BLaER1 treated with 17β-estradiol and CSF1 and Interleukin-3, amounts not matched to agents 10 nM and 100 nM (cell line): ENCODE measurements around the gene PTPRD.

Source experiments
- H3K27ac ChIP-seq, 11 experiments: shearing (Covaris generic); formaldehyde crosslinking; 2 replicates each; pipeline ENCODE4 v1.8.1; 2022
- H3K27me3 ChIP-seq, 11 experiments: shearing (Covaris generic); formaldehyde crosslinking; 2 replicates each; pipeline ENCODE4 v1.8.1; 2022
- H3K36me3 ChIP-seq, 11 experiments: shearing (Covaris generic); formaldehyde crosslinking; 2 replicates each; pipeline ENCODE4 v1.8.1; 2022
- H3K4me1 ChIP-seq, 10 experiments: shearing (Covaris generic); formaldehyde crosslinking; 2 replicates each; pipeline ENCODE4 v1.8.1; 2022
- H3K4me2 ChIP-seq, 11 experiments: shearing (Covaris generic); formaldehyde crosslinking; 2 replicates each; pipeline ENCODE4 v1.8.1; 2022
- H3K4me3 ChIP-seq, 10 experiments: shearing (Covaris generic); formaldehyde crosslinking; 2 replicates each; pipeline ENCODE4 v1.8.1; 2022
- H3K9ac ChIP-seq, 11 experiments: shearing (Covaris generic); formaldehyde crosslinking; 2 replicates each; pipeline ENCODE4 v1.8.1; 2022
- H3K9me3 ChIP-seq, 11 experiments: shearing (Covaris generic); formaldehyde crosslinking; replicated peaks in 1 of 11; 2 replicates each; pipeline ENCODE4 v1.8.1; 2022
- H4K20me1 ChIP-seq, 11 experiments: shearing (Covaris generic); formaldehyde crosslinking; 2 replicates each; pipeline ENCODE4 v1.8.1; 2022
- Cebpa-rat ChIP-seq, 11 experiments: shearing (Covaris generic); IDR thresholded peaks; 2 replicates each; pipeline ENCODE4 v1.8.1; 2022

Gene PTPRD

DNA sequence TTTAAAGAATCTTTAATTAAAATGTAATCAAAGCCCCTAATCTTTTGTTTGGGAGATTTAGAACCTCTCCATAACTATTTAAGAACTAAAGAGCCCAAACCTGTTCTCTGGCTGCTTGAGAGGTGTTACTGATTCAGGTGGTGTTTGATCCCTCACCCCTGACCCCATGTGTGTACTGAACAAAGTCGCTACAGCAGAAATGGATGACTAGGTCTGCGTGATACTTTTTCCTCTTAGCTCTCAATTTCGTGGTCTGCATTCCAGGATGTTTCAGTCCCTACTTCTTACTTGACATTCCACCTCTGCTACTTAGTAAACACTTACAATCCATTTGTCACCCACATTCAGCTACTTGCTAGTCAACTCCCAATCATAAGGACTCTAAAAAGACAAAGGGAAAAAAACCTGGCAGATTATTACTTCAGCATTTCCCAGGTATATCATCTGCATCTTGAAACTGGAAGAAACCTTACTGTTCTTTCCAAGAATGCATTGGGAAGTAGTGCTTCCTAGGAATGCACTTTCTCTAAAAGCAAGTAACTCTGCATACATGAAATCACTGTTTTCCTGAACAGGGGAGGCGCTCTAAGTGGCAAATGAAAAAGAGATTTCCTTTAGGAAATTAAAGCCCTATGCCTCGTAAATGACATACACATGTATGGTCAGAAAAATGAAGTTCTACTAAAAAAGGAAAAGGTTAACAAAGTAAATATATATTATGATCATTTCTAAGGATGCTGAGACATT, 1091.6 kb downstream of the PTPRD start:
- Histone ChIP-seq H3K4me2 (no peak overlapping the region), H3K27ac (no peak overlapping the region)

GRCh38 chr9:9504869-9505268, 1107.9 kb downstream of the PTPRD start:
- H4K20me1 ChIP-seq = no peaks in the 10 kb centered on the region
- no peaks in the 10 kb centered on the region for H3K36me3 ChIP-seq
- H3K4me2 ChIP-seq = no peak overlapping the region
- no peaks in the 10 kb centered on the region for H3K9me3 ChIP-seq
- H3K9ac ChIP-seq = no peak overlapping the region
- no peaks in the 10 kb centered on the region for H3K27me3 ChIP-seq
- peaks cover 0 to 14% (median 0%) of the 10 kb centered on the region in 10 experiments; a peak in 5 of 20 replicates for H3K4me1 ChIP-seq
- TF ChIP-seq Cebpa-rat (IDR thresholded peaks at IDR 0.05) = no peak
- no peak overlapping the region for H3K4me3 ChIP-seq
- no peak overlapping the region for H3K27ac ChIP-seq

More for the DNA sequence above, 1091.6 kb downstream of the PTPRD start:
- H4K20me1 ChIP-seq = no peaks in the 10 kb centered on the region
- H3K36me3 ChIP-seq = no peaks in the 10 kb centered on the region
- TF ChIP-seq Cebpa-rat (IDR thresholded peaks at IDR 0.05) = no peak
- H3K9ac ChIP-seq = no peak overlapping the region
- no peaks in the 10 kb centered on the region for H3K27me3 ChIP-seq
- H3K4me1 ChIP-seq = no peaks in the 10 kb centered on the region
- H3K9me3 ChIP-seq = no peaks in the 10 kb centered on the region
- H3K4me3 ChIP-seq = no peak overlapping the region

GRCh38 chr9:9499546-9499945, 1113.3 kb downstream of the PTPRD start:
- Histone ChIP-seq H3K27me3 (no peaks in the 10 kb centered on the region), H3K36me3 (no peaks in the 10 kb centered on the region), H3K9ac (no peak overlapping the region), H3K4me2 (no peak overlapping the region), H3K4me3 (no peak overlapping the region), H4K20me1 (no peaks in the 10 kb centered on the region), H3K4me1 (0 out of 20 replicates have a peak, but pooled peaks cover 0 to 7% (median 0%) of the 10 kb centered on the region in 10 experiments), H3K9me3 (peaks cover 7 to 14% (median 13%) of the 10 kb centered on the region in 11 experiments; a peak in 16 of 22 replicates), H3K27ac (no peak overlapping the region)
- TF ChIP-seq Cebpa-rat (IDR thresholded peaks at IDR 0.05) = no peak

DNA sequence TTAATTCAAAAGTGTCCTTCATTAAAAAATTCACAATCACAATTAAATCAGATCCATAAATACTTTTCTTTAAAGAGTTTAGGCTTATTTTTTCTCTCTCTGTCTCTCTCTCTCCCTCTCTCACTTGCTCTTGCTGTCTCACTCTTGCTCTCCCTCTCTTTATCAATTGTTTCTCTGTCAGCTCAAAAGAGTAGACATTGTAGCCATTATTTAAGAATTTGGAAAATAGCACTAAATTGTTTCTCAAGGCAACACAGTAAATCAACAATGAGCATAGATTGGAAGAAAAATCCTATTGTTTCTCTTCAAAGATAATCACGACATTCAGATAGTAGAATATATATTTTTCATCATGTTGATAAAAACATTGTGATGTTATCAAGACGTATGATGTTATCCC, 1114.0 kb downstream of the PTPRD start:
- Histone ChIP-seq H3K27ac (no peak overlapping the region), H3K36me3 (no peaks in the 10 kb centered on the region), H3K4me2 (no peak overlapping the region), H3K9me3 (peaks cover 9 to 17% (median 13%) of the 10 kb centered on the region in 11 experiments; a peak in 16 of 22 replicates), H3K27me3 (no peaks in the 10 kb centered on the region), H4K20me1 (no peaks in the 10 kb centered on the region), H3K4me1 (0 out of 20 replicates have a peak, but pooled peaks cover 0 to 7% (median 0%) of the 10 kb centered on the region in 10 experiments), H3K4me3 (no peak overlapping the region), H3K9ac (no peak overlapping the region)
- TF ChIP-seq Cebpa-rat (IDR thresholded peaks at IDR 0.05) = no peak

- no peaks in the 10 kb centered on the region for H4K20me1 ChIP-seq
- no peak for TF ChIP-seq Cebpa-rat (IDR thresholded peaks at IDR 0.05)
- peaks cover 9 to 17% (median 13%) of the 10 kb centered on the region in 11 experiments; a peak in 16 of 22 replicates for H3K9me3 ChIP-seq
These were observed 1114.7 kb downstream of the PTPRD start for GRCh38 chr9:9498128-9498527.

DNA sequence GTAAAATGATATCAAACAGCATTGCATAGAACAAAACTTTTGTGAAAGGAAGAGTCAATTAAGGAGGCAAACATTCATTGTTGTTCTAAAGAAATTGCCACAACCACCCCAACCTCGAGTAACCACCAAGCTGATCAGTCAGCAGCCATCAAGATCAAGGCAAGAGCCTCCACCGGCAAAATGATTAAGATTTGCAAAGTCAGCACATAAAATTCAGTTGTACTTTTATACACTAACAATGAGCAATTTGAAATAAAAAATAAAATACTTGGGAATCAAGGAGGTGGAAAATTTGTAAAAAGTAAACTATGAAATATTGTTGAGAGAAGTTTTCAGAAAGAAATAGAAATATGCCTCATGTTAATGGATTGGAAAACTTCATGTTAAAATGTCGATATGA, 1118.5 kb downstream of the PTPRD start:
- TF ChIP-seq Cebpa-rat (IDR thresholded peaks at IDR 0.05) = no peak
- no peaks in the 10 kb centered on the region for H3K27me3 ChIP-seq
- no peak overlapping the region for H3K27ac ChIP-seq
- H3K4me1 ChIP-seq = 0 out of 20 replicates have a peak, but pooled peaks cover 0 to 7% (median 0%) of the 10 kb centered on the region in 10 experiments
- no peak overlapping the region for H3K4me2 ChIP-seq
- no peaks in the 10 kb centered on the region for H3K36me3 ChIP-seq
- no peaks in the 10 kb centered on the region for H4K20me1 ChIP-seq
- H3K4me3 ChIP-seq = no peak overlapping the region
- H3K9me3 ChIP-seq = peaks cover 9 to 17% (median 13%) of the 10 kb centered on the region in 11 experiments; a peak in 16 of 22 replicates
- H3K9ac ChIP-seq = no peak overlapping the region

More at GRCh38 chr9:9498128-9498527, 1114.7 kb downstream of the PTPRD start:
- no peak overlapping the region for H3K4me3 ChIP-seq
- no peaks in the 10 kb centered on the region for H3K27me3 ChIP-seq
- no peak overlapping the region for H3K27ac ChIP-seq
- 0 out of 20 replicates have a peak, but pooled peaks cover 0 to 7% (median 0%) of the 10 kb centered on the region in 10 experiments for H3K4me1 ChIP-seq
- H3K9ac ChIP-seq = no peak overlapping the region
- no peak overlapping the region for H3K4me2 ChIP-seq
- H3K36me3 ChIP-seq = no peaks in the 10 kb centered on the region

- peaks cover 9 to 17% (median 13%) of the 10 kb centered on the region in 11 experiments; a peak in 16 of 22 replicates for H3K9me3 ChIP-seq
- no peaks in the 10 kb centered on the region for H3K27me3 ChIP-seq
- H3K4me3 ChIP-seq = no peak overlapping the region
- no peak overlapping the region for H3K27ac ChIP-seq
- H3K4me2 ChIP-seq = no peak overlapping the region
- no peaks in the 10 kb centered on the region for H4K20me1 ChIP-seq
- no peaks in the 10 kb centered on the region for H3K36me3 ChIP-seq
- TF ChIP-seq Cebpa-rat (IDR thresholded peaks at IDR 0.05) = no peak
- no peaks in the 10 kb centered on the region for H3K4me1 ChIP-seq
- no peak overlapping the region for H3K9ac ChIP-seq
These were observed 1120.3 kb downstream of the PTPRD start for GRCh38 chr9:9492506-9492905.

DNA sequence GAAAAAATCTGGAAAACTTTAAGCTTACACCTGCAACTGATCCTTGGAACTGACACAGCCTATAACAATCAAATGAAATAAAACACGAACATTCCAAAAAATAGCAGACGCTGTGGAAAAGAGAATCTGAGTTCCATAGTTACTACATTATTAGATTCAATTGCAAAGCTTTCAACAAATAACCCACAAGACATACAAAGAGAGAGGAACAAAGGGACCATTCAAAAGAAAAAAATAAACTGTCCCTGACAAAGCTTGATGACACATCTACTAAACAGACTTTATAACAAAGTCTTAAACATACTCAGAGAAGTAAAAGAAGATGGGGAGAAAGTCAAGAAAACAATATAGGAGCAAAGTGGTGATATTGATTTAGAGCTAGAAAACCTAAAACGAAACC, 1123.6 kb downstream of the PTPRD start:
- Histone ChIP-seq H4K20me1 (no peaks in the 10 kb centered on the region), H3K27me3 (no peaks in the 10 kb centered on the region), H3K4me2 (no peak overlapping the region), H3K36me3 (no peaks in the 10 kb centered on the region), H3K4me3 (no peak overlapping the region), H3K9me3 (peaks cover 0 to under 1% (median 0%) of the 10 kb centered on the region in 11 experiments; a peak in 1 of 22 replicates), H3K9ac (no peak overlapping the region), H3K27ac (no peak overlapping the region), H3K4me1 (no peaks in the 10 kb centered on the region)
- TF ChIP-seq Cebpa-rat (IDR thresholded peaks at IDR 0.05) = no peak

- Histone ChIP-seq H3K4me3 (no peak overlapping the region), H3K9ac (no peak overlapping the region), H4K20me1 (no peaks in the 10 kb centered on the region), H3K9me3 (no peaks in the 10 kb centered on the region), H3K4me1 (no peaks in the 10 kb centered on the region), H3K27ac (no peak overlapping the region), H3K4me2 (no peak overlapping the region), H3K27me3 (no peaks in the 10 kb centered on the region), H3K36me3 (no peaks in the 10 kb centered on the region)
- TF ChIP-seq Cebpa-rat (IDR thresholded peaks at IDR 0.05) = no peak
These were observed 1129.6 kb downstream of the PTPRD start for GRCh38 chr9:9483175-9483574.

GRCh38 chr9:9478741-9479140, 1134.1 kb downstream of the PTPRD start:
- Histone ChIP-seq H3K4me2 (no peak overlapping the region), H4K20me1 (no peaks in the 10 kb centered on the region)
- no peak for TF ChIP-seq Cebpa-rat (IDR thresholded peaks at IDR 0.05)

More at GRCh38 chr9:9478741-9479140, 1134.1 kb downstream of the PTPRD start:
- Histone ChIP-seq H3K36me3 (no peaks in the 10 kb centered on the region), H3K9me3 (no peaks in the 10 kb centered on the region), H3K4me3 (no peak overlapping the region), H3K9ac (no peak overlapping the region), H3K27ac (no peak overlapping the region), H3K27me3 (no peaks in the 10 kb centered on the region), H3K4me1 (no peaks in the 10 kb centered on the region)
